Superior temporal gyrus (tissue), 1 donor: ENCODE results near the gene SLC49A3.
A peak's percentile ranks its signal among the peaks of the same experiment; 100 is the strongest.
"Not testable (repeated sequence)": the region's sequence is repeated elsewhere in the genome, so short reads cannot be mapped to it uniquely, and the experiment has no call there.

Experiments
- DNase-seq: peaks from one replicate; pipeline ENCODE4 v3.0.0-alpha.2; 2016; ENCODE audit errors: extremely low spot score

SLC49A3 gene

DNA sequence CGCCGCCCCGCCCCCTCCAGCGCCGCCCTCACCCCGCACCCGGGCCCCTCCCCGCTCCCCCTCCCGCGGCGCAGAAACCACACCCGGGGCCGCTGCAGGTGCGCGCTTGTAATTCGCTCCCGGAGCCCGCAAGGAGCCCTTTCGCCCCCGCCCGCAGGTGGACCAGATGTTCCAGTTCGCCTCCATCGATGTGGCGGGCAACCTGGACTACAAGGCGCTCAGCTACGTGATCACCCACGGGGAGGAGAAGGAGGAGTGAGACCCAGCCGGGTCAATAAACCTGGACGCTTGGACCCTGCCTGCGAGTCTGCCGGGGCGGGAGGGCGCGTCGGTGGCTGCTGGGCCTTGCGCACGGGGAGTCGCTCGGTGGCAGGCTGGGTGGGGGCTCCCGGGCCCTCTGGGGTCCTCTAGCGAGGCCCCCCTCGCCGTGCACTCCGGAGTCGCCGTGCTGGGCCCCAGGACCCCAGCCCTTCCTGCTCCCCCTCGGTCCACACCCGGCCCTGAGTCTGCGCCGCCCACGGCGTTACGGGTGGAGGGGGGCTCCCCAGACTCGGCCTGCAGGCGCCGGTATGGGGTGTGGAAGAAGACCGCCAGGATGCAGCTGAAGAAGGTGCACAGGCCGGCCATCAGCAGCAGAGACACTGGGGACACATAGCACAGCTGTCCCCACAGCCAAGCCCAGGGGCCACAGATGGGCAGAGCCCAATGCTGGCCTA lies 7.1 kb downstream of the SLC49A3 start:
- DNase-seq = no peak

DNA sequence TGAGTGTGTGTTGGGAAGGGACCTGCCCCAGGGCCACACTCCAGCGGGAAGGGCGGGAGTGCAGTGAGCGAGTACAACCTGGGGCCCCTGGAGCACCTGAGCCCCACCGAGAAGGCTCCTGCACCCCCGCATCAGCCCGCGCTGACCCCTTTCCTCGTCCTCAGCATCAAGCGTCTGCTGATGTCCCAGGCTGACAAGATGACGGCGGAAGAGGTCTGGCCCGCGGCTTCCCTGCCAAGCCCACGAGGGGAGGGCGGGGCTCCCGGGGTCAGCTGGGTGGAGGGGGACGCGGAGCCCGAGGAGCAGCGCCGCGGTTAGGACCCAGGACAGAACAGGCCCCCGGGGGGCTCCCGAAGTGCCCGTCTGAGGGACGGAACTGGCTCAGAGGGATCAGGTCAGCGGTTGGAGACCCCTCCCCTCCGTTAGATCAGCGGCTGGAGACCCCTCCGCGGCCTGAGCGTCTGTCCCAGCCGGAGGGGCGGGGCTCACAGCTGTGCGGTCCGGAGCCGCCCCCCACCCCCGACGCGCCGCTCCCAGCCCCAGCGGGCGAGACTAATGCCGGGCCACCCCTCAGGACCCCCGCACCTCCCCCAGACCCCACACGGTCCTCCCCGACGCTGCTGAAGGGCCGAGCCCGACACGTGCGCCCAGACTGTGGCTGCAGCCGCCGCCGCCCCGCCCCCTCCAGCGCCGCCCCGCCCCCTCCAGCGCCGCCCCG lies 7.9 kb downstream of the SLC49A3 start:
- DNase-seq = no peak

DNA sequence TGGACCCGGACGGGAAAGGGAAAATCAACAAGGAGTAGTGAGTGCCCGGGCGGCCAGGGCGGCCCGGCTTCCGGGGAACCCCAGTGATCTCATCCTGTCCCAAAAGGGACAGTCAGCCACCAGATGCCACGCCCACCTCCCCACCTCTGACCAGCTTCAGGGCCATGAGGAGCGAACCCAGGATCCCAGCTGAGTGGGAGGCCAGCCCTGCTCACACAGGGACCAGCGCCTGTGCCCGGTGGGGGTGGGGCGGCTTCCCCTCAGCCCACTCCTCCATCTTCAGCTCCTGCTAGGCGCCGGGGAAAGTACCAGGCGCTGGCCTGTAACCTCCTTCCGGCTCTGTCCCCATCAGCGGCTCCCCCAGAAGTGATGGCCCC lies 8.4 kb downstream of the SLC49A3 start:
- no peak for DNase-seq

DNA sequence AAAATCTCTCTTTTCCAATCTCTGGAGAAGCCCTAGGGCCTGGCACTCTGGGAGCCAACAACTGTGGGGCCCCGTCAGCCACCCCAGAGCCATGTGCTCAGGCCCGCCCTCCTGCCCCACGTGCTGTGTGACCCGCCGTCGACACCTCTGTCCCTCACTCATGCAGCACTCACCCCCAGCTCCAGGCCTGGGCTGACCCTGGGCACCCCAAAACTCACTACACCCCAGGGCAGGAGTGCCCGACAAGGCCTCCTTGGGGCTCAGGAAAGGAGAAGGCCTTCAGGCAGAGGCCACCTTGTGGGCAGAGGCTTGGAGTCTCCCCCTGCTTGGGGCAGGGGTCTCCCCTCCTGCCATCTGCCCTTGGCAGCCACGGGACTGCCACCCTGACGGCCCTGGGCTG lies 8.9 kb downstream of the SLC49A3 start:
- no peak for DNase-seq

DNA sequence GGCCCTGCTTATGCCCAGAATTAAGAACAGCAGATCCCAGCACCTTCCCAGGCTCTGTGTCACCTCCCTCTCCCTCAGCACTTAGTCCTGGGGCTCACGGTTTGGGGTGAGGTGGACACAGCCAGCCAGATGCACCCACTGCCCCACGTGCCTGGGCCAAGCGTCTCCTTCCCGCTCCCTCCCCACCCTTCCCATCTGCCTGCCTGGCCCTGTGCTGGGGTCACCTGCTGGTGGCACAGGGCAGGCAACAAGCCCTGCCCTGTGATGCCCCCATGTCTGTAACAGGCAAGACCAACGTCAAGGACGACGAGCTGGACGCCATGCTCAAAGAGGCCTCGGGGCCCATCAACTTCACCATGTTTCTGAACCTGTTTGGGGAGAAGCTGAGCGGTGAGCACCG lies 9.3 kb downstream of the SLC49A3 start:
- no peak for DNase-seq

DNA sequence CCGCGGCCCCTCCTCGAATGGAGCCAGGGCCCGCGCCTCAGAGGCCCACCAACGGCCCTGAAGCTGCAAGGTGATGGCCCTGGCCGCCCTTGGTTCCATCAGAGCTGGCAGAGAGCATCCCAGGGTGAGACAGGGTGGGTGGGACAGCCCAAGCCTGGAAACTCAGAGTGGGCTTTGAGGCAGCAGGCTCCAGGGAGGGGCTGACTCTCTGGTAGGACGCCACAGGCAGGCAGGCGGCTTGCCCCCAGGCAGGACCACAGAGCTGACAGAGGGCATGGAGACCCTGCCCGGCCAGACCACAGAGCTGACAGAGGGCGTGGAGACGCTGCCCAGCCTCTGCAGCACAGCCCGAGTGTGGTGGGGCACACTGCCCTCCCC lies 9.9 kb downstream of the SLC49A3 start:
- DNase-seq = no peak

DNA sequence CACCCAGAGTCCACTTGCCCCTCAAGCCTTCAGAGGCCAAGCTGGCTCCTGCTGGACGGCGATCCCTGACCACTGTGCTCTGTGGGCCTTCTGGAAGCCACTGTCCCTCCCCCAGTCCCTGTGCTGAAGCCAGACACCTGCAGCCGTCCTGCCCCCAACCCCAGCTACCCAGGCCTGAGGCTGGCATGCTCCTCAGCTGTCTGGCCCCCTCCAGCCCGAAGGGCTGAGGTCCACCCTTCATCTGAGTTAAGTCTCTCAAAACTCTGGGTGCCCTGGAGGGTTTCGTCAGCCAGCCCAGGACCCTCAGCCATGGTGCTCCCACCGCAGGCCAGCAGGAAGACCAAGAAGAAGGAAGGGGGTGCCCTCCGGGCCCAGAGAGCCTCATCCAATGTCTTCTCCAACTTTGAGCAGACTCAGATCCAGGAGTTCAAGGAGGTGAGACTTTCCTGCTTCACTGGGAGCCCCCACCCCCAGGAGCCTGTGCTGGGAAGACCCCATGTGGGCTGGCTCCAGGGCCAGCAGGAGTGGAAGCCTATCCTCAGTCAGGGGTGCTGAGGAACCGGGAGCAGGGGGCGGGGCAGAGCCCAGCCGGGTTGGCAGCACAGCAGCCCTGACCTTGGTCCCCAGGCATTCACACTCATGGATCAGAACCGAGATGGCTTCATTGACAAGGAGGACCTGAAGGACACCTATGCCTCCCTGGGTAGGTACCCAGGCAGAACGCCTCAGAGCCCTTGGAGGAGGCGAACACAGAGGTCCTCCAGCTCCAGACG lies 10.4 kb downstream of the SLC49A3 start:
- no peak for DNase-seq

DNA sequence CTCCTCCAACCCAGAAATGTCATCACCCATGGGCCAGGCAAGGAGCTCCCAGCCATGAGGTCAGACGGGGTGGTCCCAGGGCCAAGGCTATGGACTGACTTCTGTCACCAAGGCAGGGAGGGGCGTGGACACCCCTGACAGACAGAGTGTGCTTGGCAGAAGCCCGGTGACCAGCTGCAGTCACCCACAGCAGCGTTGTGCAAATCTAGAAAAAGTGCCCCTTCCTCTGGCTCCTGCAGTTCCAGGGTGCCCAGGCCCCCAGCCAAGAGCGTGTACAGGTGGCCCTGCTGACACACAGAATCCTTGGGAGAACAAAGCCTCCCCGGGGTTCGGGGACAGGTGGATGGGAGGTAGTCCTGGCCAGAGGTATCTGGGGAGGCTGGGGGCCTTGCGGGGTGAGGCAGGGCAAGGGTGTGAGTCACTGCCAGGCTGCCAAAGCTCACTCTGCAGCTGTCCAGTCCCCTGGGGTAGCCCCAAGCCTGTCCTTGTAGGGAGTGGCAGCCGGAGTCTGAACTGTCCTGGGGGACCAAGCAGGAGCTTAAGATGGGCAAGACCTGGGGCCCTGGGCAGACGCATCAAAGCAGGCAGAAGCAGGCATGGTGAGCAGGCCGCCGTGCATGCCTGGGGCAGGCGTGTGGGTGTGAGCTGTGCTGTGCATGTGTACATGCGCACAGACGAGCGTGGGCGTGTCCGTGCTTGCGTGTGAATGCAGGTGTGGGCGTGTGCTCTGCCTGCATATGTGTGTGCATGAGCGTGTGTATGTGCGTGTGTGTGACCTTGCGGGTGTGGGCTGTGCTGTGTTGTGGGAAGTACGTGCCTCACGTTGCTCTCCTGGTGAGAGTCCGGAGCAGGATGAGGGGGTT lies 11.3 kb downstream of the SLC49A3 start:
- DNase-seq = no peak

DNA sequence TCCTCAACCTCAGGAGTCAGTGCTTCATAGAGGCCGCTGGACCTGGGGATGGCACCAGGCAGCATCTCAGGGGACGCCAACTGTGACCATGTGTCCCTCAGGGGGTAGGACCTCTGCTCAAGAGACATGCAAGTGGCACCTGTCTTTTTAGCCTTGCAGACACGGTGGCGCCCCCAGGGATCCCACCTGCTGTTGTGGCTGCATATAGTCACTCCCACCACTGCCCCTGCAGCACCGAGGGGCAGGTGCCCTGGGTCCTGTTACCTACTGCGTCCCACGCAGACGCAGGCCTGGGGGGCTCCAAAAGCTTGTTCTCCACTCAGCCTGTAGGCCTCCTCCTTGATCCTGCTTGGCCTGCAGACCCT lies 12.1 kb downstream of the SLC49A3 start:
- no peak for DNase-seq

DNA sequence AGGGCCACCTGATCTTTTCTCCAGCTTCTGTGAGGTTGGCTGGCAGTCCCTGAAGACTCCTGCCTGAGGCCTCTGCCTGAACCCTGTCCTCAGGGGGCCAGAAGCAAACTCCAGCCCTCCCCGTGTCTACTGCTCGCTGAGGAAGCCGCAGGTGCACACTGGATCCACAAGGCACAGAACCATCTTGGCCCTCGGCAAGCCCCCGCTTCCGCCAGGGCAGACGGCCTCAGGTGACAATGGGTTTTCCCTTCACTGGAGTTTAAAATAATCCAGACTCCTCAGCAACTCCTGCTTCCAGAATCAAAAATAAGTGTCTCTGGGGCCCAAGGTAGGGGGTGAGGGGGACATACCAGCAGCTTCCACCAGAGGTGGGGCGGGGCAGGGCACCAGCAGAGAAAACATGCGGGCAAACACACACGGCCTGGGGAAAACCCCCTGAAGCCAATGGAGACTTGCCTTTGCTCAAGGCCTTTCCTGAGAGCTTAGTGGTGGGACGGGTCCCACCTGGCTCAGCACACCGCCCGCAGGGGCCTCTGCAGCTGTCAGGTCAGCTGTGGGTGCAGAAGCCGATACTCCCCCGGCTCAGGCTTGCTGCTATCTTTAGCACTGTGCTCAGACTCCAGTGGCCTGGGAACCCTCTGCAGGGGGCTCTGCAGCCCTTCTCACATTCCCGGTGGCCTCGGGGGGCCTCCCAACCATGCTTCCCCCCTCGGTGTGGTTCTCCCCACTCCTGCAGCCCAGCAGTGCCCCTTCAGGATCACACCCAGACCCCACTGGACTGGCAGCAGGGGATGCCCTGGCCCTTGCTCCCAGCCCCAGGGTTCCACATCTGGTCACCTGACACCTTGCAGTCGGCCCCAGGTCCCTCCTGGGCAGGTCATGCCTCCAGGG lies 12.7 kb downstream of the SLC49A3 start:
- no peak for DNase-seq

DNA sequence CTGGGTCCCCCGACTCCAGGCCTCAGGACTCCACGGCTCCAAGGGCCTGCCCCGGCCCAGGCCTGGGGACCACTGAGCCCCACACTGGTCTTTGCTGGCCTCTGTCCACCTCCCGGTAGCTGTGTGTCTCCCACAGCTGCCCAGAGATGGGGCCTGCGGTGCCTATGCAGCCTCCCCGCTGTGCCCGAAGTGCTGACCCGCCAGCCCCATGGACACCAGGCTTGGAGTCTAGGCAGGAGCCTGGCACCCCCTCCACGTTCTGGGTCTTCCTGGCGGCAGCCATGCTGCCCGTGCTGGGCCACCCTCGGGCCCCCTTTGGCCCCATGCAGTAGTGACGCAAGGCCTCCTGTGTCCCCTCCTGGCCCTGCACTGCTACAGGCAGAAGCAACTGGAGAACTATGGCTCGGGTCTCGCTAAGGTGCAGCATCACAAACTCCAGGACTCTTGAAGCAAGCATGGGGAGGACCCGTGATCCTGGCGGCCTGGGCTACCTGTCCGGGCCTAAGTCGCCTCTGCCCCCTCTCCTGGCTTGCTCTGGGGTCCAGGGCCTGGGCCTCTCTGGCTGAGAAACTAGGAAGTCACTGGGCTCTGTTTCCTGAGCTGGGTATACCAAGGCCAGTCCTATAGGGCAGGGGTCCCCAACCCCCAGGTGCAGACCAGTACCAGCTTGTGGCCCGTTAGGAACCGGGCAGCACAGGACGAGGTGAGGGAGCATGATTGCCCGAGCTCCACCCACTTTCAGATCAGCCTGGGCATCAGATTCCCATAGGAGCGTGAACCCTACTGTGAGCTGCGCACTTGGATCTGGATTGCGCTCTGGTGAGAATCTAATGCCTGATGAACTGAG lies 13.7 kb downstream of the SLC49A3 start:
- DNase-seq = no peak

DNA sequence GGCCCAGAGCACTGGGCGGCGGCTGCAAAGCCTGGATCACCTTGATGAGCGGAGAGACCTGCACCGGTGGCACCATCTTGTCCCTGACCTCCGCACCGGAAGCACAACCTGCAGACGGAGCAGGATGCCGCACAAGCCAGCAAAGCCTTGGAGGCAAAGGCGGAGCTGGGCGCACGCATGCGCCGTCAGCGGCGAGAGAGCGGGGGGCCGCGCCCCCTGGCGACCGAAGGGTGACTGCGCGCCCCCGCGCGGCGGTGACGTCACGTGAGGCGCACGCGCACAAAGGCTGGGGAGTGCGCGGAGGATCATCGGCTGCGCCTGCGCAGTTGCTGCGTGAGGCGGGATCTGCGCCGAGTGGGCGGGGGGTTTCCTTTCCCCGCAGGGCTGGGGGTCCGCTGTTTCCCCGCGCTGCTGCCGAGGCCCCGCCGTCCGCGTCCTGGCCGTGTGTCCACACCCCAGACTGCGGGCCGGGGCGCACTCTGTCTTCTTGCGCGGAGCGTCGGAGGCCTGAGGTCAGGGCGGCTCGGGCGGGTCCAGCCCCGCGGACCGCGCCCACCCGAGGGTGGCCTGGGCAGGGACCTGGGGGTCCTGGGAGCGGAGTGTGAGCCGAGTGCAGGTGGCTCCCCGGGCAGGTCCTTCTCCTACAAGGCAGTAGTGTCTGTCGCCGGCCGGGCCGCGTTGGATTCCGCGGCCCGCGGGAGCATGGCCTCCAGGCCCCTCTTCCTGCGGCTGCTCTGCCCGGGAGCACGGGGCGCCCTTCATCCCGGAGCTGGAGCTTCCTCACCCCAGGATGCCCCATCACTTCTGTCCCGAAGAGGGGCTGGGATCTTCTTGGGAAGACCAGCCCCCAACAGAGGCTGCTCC lies 14.5 kb downstream of the SLC49A3 start, which contains the start of the genes ATP5ME and MYL5:
ATP5ME (minus strand) TSS at position 105 of the 864 bp plus-strand sequence; CDS start at position 76, 29 bp downstream.
MYL5 (plus strand) TSS at position 371 of the 864 bp plus-strand sequence. CDS start 3,485 bp downstream, outside the sequence.
- peak; percentile 96 for DNase-seq

DNA sequence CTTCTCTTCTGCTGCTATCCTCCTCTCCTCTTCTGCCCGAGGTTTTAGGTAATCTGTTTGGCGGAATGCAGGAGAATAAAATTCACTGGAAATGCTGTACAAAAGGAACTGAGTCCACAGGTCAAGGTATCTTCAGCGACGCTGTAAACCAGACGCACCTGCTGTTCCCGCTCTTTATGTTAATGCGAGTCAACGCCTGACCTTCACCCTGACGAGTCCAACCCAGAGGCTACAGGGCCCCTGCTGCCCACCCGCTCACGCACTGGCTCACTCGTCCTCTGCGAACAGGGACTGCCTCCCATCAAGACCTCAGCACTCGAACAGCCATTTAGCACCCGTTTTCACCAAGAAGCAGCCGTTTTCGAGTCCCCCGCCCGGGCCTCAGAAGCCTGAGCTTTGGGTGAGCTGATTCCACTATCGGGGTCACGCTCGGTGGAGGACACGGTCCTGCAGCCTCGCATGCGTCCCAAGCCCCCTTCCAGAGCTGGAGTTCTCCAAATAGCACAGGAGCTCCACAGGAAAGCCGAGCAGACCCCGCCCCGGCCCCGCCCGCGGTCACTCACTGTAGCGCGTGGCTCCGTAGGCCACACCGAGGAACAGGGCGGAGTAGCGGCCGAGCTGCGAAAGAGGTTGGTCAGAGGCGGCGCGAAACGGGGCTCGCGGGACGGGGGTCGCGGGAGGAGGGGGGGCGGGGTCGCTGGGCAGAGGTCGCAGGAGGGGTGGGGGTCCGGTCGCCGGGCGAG lies 15.4 kb downstream of the SLC49A3 start:
- DNase-seq = no peak

DNA sequence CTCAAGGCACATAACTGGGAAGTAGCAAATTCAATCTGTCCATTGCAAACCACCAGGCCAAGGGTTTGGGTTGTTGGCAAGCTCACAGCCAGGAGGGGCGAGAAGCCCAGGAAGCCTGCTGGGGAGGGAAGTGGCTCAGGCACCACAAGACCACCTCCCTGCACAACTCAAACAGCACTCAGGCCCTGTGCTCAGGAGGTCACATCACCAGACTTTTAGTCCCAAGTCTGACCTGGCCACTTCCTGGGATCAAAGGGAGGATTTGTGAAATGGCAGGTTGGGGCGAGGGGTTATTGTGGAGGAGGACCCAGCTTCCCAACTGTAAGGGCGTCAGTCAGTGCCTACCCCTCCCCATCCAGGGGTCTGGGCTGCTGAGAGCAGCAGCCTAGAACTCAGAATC lies 17.2 kb downstream of the SLC49A3 start:
- DNase-seq = no peak

DNA sequence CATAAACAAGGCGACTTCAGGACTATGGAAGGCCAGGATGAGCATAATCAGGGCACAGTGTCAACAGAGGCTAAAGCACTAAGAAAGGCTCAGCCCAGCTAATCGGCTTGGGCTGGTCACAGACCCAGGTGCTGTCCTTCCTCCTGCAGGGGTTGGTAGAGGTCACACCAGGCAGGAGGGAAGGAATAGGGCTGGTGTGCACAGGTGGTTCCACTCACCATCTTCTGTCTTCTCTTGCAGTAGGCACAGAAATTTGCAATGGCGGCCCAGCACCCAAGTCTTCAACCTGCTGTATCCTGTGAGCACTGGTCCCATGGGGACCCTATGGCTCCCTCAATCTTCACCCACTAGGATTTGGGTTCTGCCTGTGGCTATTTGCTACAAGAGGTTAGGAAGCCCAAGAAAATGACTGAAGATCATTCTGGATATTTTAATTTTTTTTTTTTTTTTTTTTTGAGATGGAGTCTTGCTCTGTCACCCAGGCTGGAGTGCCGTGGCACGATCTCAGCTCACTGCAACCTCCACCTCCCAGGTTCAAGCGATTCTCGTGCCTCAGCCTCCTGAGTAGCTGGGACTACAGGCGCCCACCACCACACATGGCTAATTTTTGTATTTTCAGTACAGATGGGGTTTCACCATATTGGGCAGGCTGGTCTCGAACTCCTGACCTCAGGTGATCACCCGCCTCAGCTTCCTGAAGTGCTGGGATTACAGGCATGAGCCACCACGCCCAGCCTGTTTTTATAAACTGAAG lies 19.0 kb downstream of the SLC49A3 start:
- not testable (repeated sequence) for DNase-seq

DNA sequence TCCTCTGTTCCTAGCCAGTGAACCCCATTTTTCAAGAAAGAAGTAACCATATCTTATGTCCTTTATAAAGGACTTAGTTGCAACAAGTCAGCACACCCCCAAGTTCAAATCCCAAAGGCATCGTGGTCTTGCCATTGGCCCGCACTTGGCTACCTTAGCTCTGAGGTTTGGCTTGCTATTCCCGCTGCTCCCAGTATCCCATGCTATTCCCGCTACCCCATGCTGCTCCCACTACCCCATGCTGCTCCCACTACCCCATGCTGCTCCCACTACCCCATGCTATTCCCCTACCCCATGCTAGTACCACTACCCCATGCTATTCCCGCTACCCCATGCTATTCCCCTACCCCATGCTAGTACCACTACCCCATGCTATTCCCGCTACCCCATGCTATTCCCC lies 20.7 kb downstream of the SLC49A3 start:
- not testable (repeated sequence) for DNase-seq

DNA sequence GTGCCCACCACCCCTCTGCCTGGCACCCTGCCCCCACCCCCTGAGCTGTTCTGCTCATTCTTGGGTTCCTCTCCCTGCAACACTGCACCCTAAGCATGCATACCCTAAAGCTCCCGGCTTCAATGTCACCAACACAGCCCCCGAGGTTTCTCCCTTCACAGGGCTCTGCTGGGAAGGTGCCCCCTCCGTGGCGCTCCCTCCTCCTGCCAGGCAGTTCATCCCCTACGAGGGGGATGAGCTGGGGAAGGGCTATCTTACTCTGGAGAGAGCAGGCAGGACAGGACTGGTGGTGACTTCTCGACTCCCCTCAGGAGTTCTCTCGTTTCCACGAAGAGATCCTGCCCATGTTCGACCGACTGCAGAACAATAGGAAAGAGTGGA lies 21.4 kb downstream of the SLC49A3 start:
- DNase-seq = no peak
